Cortex of kidney (tissue), 1 donor: ENCODE results near the gene DMRTA2.

ENCODE experiments used
- DNase-seq: peaks from one replicate; lab custom pipeline; 2025; lab: John Stamatoyannopoulos, UW

The DMRTA2 gene

DNA sequence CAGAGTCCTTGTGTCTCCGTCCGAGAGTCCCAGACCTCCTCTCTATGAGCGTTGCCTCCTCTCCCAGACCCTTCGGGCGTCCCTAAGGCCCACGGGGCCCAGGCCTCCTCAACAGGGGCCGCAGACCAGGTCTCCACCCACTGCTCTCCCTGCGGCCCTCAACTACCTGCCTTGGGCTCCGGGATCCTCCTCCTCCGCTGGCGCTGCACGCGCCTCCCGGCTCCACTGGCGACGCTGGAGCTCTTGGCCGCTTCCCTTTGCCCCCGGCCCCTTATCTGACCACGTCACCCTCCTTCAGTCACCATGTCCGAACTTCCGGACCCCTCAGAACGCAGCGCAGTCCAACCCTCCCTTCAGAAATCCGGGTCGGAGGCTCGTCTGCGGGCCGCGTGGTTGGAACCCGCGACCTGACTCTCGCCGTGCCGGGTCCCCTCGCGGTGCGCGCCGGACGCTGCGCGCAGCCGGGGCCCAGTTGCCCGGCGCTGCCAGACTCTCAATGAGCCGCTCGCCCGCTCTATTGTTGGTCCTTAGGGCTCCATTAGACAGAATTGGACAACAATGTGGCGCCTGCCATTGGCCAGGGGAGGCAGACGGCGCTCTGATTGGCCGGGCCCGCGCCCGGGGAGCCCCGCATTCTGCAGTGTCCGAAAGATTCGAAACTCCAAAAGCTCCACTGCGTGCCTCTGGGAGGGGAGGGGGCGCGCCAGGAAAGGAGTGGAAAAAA is at the start of gene DMRTA2:
DMRTA2 (minus strand) TSS at position 498 of the 724 bp plus-strand sequence. CDS start 1,907 bp downstream, outside the sequence.
- no peak for DNase-seq

DNA sequence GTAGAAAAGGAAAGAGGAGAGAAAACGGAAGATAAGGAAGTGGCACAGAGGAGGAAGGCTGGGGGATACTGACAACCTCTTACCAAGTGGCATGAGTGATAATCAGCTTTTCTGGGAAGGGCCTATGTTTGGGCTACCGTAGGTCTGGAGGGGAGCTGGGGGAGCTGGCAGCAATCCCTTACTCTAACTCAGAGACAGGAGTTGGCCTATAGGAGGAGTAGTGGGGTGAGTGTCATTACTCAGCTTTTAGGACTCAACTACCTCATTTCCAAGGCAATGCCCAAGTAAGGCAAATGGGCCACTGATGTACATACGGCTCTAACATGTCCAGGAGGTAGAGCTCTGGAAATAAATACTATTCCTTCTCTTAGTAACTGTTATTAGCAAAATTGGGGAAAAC is 48.7 kb upstream of the DMRTA2 start:
- no peak for DNase-seq

DNA sequence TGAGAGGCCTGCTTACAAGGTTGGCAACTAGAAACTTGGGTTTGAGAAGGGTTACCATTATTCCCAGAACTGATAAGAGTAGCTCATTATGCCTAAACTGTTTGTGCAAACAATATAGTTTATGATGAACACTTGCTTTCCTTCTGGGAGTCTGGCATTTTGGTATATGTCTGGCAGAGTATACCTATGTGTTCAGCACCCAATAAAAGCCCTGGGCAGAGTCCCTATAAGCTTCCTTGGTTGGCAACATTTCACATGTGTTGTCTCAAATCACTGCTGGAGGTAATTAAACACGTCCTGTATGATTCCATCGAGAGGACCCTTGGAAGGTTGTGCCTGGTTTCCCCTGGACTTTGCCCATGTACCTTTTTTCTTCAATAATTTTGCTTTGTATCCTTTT is 39.7 kb upstream of the DMRTA2 start:
- DNase-seq: no peak

DNA sequence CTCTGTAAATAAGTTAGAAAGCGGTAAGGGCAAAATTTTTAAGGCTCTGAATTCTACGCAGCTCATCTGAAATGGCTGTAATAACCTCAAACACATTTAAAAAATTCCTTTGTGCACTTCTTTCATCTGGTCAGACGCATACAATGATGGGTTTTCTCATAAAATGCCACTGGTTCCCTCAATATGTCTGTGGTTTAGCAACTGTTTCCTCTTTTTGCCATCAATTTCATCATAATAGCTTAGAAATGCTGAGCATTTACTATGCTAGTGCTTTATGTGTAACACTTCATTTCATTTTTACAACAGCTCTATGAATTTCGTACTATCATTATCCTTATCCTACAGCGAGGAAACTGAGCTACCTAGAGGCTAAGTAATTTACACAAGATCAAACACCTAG is 35.3 kb upstream of the DMRTA2 start:
- DNase-seq: no peak

DNA sequence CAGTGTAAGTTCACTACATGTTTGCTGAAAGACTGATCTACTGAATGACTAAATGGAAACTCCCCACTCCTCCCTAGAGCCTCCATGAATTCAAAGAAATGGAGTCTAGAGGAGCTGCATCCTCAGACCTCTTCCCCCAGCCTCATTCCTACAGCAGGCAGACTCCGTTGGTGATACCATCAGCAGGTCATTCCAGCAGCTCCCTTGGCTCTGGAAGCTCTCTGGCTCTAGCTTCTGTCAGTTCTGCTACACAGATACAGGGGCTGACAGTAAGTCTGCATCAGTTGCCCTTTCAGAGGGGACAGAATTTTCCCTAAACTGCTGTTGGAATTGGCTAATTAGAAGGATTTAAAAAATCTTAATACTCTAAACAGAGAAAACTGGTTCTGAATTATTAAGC is 31.7 kb upstream of the DMRTA2 start:
- no peak for DNase-seq

DNA sequence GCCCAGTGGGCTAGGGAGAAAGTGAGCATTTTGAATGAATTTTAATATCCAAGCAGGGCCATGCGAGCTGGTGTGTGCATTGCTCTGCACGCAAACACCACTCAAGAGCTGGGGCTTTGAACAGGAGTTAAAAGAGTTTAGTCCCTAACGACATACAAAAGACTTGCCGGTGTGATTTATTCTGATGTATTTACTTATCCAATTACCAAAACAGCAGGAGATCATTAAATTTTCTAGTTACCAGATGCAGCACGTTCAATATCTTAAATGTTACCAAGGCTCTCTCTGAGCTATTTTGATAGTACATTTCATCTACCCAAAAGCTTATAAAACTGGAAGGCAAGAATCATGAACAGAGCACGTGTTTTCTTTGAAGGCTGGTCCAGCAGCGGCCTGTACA is 30.0 kb upstream of the DMRTA2 start:
- DNase-seq: no peak

DNA sequence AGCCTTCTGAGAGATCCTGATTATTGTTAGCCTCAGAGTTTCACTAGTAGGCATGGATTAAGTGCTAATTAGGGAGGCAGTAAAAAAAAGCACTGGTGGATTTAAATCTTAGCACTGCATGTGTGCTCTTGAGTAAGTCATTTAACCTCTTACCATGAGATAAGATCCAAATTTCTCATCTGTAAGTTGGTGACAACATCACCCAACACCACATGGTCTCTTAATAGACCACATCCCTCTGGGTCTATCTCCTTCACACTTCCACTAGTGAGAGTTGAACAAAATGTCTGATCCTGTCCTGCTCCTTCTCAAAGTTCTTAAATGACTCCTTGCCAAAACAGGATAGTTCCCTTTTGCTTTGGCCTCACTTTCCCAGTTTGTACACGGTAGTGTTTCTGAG is 29.5 kb upstream of the DMRTA2 start:
- DNase-seq: no peak

DNA sequence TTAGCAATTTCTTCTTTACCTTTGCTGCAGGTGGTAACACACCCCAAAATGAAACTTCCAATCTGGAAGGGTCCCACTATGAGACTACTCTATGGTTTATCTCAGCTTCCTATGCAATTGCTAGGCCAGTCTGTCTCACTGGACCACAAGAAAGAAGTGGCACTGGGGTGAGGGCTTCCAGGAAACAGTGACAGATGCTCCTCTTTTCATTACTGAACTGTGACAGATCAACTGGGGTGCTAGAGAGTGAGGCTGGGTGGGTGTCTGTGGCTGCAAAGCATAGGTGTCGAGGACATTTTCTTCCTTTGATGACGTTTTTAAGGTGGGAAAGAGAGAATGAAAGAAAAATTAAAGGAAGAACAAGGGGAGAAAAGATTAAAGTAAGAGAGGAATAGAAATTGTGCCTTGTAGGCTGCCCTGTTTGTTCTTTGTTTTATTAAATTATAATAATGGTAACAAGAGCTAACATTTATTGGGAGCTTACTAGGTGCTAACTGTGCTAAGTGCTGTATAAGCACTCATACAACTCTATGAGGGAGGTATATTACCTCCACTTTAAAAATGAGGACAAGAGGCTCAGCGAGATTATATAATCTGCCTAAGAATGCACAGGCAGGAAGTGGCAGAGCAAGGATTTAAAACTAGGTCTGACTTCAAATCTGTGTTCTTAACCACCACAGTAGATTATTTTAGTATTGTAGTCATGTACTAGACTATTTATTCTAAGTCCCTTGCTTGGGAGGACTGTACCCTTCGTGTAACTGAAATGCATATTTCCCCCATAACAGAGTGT is 27.8 kb upstream of the DMRTA2 start:
- DNase-seq: no peak

DNA sequence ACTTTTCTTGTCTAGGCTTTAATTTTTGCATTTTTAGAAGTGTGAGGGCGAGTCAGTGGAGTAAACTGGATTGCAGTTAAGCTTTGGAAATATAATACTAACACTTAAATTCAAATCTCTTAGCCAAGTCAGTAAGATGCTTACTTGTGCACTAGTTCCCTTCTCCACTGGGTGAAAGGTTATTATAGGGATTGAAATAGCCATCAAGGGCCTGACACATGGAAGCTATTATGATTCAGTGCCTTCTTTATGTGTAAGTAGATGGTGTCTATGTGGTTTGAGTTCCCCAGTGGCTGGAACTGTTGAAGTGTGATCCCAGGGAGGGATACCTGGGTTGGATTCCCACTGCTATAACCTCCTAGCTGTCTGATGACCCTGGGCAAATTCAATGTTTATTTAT is 24.7 kb upstream of the DMRTA2 start:
- DNase-seq: no peak

DNA sequence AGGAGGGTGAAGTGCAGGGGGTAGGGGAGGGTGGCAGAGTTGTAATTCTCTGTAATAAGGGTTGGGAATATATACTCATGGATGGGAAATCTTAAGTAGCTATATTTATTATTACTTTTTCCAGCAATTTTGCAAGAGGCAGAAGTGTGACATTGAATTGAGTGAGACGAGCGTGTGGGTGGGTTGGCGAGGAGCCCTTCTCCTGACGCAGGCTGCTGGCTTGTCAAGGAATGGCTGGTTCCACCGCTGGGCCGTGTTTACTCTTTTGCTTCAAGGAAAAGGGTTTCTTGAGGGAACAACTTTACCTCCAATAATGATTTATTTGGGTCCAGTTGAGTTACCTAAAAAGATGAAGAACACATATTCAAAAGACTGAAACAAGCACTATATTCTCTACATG is 17.9 kb upstream of the DMRTA2 start:
- no peak for DNase-seq

DNA sequence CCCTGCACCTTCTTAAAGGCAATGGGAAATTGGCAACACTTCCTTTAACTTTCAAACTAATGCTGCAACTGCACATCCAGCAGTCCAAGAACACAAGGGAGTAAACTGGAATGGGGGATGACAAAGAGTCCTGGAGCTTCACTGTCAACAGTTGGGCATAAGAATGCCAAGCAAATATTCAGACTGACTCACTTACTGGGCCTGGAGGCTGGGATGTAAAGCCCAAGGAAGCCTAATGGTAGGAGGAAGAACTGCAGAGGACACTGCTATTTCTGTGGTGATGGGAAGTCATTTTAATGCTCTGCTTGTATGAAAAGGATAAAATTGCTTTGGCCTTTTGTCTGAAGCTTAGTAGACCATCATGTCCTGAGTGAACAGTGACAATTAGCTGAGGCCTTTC is 15.7 kb upstream of the DMRTA2 start:
- no peak for DNase-seq

DNA sequence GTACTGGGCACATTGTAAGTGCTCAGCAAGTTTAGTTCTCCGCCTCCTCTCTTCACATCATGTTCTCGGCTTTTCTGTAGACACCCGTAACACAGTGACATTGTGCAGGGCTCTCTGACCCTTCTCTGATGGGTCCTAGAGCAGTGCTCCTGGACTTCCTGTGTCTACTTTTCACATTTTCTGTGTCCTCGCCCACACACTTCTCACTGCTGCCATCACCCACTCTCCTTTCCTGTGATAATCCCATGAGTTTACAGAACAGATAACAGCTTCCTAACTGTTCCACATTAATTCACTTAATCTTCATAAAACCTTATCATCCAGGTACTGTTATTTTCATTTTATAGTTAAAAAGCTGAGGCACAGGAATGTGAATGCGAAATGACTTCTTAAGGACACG is 13.2 kb upstream of the DMRTA2 start:
- DNase-seq: no peak

DNA sequence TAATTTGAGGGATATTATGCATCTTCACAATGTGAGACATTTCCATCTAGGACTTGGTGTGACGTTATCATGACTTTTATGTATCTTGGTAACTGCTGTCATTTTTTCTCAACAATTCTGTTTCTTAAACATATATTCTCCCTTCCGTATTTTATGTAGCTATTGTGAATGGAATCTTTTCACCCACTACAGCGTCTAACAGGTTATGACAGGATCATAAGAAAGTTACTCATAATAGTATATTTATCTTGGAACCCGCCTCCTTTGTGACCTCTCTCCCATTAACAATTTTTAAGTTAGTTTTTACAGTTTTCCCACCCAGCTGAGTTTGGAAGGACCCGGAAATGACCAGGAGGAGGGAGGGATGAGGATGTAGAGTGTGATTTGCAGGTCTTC is 6.8 kb upstream of the DMRTA2 start:
- DNase-seq: no peak

DNA sequence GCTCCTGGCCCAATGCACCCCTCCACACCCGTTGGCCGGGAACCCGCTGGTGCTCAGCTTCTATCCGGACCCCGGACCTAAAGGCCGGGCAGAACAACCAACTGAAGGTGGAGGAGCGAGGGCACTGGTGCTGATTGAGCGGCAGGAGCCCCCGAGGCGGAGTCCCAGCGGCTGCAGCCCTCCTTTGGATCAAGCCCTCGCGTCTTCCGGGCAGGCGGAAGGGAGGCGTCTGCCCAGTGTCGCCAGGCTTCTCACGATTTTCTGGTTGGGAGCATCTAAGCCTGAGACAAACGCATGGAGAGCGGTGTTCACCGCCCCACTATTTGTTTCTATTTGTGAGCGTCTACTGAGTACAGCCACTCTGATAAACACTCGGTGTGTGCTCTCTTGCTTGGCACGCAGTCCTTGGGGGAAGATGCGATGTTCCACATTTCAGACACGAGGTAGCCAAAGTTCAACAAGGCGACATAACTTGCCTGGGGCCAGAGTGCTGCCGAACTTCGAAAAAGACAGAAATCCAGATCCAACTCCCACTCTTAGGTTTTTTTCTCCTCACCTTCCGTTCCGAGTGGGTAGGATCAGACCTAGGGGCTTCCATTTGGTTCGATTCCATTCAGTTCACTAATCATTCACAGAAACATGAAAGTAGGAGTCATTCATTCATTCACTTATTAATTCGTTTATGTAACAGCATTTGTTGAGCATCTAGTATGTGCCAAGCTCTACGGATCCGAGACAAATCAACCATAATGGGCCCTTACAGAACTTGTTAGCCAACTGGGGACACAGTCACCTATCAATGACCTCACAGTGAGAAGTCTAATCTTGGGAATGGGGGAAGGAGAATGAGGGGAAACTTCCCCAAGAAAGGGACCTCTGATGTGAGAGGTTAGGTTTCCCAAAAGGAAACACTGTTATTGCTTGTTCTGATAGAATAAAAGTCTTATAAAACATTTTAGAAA is 4.9 kb upstream of the DMRTA2 start:
- DNase-seq: no peak

DNA sequence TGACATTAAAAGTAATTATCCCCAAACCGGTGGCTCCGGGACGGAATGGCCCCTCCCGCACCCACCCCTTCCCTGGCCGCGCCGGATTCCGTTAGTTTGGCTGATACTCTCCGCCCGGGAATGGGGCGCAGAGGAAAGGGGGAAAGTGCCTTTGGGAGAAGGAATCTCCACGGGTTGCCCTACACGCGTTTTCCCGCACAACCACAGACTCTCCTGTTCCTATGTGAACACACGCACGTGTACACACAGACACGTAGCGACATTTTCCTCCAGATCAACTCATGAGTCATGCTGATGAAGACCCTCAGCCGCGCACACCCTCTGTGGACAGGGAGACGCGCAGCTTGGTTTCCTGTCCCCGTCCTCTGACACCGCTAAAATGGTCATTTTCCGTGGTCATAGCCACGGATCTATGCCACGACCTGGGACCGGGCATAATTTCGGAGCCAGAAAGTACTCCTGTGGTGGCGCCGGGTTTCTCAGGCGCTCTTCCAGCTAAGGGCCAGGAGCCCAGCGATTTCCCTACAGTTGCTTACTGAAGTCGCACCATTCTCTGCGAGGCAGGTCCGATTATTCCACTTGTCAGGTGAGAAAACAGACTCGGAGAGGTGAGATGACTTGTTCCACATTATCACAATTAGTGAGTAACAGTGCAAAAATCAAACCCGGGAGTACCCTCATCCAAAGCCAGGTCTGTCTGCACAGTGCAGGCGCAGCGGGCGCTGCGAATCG is 4.0 kb upstream of the DMRTA2 start:
- no peak for DNase-seq

DNA sequence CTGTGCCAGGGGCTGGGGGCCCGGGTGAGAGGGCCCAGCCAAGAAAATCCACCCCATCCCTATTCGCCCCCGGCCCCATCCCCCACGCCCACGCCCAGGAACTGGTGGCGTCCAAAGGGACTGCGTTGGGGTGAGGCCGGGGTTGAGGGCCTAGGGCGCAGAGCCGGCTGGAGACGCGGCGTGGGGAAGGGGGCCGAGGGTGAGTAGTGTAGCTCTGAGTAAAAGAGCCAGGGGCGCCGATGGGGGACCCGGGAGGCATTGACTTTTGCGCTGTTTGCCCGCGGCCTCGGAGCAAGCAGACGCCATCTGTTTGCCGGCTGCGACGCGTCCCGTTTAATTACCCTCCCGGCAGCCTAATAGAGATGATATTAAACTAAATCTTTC is 3.5 kb upstream of the DMRTA2 start:
- DNase-seq: no peak

DNA sequence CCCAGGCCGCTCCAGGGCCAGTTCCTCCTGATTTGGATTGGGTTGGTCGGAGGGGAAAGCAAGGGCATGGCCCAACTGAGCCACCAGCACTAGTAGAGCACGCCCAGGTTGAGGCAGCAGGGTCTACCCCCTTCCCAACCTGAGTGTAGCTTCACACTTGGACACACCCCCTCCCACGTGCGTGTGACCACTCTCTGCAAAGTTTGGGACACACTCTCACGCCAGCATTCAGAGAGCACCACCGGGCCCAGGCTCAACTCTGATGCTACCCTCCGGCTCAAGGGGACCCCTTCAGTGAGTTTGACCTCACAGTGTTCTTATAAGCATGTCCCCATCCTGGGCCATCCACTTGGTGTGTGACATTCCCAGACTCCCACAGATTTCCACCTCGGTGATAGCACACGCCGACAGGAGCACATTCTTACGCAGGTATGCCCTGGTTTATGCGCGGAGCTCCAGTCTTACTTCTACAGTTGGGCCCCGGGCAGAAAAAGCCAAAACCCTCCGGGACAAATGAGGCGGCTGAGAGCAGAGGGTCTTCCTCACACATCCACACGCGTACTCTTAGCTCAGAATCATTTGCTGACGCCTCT is 3.0 kb upstream of the DMRTA2 start:
- DNase-seq: no peak

DNA sequence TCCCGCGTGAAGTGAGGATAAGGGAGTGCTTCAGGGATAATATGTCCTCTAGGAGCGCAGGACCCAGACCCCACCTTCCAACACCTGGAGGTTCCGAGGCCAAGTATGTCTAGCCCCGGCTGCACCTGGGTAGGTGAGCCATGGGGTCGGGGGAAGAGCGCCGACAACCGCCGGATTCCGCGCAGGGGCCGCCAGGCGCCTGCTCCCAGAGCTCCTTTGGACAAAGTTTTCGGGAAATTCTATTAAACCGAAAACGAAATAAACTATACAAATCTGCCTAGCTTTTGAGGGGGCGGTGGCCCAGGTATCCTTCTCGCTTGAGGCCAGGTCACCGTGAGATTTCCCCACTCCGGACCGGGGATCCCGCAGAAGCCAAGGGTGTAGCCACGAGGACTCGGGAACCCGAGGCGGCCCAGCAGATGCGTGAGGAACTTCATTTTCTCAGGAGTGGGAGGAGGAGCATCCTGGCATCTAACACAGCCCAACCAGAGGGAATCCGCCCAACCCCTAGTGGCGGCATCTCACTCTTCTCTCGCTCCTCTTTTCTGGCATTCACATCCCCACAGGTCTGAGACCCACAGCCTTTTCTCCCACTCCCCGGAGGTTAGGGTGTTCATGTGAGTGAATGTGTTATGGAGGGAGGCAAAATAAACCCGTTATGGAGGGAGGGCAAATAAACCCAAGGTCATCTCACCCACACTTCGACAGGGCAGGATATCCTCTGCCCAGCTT is 2.3 kb upstream of the DMRTA2 start:
- no peak for DNase-seq

DNA sequence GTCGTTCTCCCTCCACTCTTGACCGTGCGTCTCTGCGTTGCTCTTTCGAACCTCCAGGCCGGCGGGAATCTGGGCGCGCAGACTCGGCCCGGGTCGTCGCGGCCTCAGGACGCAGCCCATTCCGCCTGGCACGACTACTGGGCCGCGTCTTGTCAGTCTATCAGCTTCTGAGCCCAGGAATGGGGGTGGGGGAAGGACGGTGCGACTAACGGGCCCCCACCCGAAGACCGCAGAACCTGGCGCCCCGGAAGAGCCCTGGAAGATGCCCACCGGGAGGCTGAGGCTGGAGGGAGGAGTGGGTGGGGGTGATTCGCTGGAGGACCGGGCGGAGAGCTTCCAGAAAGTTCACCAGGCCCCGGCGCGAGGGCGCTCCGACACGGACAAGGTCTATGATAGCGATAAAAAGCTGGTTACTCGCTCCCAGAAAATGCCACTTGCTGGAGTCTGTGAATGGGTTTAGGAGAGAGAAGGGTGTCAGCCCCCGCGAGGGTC is 1.7 kb upstream of the DMRTA2 start:
- DNase-seq: no peak

DNA sequence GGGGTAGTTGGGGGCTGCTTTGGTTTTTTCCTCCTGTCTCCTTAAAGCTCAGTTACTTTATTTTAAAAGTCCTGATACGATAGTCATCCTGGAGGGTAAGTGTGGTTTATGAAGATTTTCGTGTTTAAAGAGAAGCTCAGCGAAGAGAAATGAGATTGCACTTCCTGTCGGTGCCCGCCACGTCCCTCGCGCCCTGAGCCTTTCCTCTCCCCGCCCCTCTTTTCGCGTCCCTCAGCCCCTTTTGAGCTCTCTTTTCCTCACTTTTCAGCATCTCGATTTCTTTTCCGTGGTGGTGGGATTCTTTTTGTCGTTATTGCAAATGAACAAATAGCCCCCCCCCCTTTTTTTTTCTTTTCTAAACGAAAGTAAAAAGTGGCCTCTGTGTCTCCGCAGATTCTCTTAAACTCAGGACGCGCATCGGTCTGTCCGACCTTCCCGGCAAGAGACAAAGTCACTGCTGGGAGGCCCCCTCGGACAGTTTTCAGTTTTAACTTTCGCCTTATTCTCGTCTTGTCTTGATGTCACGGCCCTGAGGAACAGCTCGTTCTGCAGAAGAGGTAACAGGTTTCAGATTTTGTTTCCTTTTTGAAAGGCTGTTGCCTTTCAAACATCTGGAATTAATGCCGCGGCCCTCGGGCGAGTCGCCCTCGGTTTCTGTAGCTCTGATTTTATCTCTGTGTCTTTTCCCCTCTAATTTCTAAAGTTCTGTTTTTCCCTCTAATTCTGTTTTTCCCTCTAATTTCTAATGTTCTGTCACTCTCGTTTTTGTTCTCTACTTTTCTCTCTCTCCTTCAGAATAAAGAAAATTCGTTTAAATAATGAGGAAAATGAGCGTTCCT is 1.0 kb upstream of the DMRTA2 start:
- no peak for DNase-seq
